GM23248 (cell line): Measurements from ENCODE around the gene WIZ.

Source experiments
- EZH2 ChIP-seq: fragments of 200-600 bp; sonication (generic); IDR thresholded peaks from 2 replicates; pipeline ENCODE4 v1.6.1; 2018; ENCODE audit warnings: antibody characterized with exemption, mild to moderate bottlenecking; ENCODE audit not compliant: insufficient read depth, poor library complexity, severe bottlenecking
- EZH2phosphoT487 ChIP-seq: fragments of 200-600 bp; sonication (generic); IDR thresholded peaks from 2 replicates; pipeline ENCODE4 v1.6.1; 2018; ENCODE audit warnings: antibody characterized with exemption, moderate library complexity, mild to moderate bottlenecking, low read depth; ENCODE audit not compliant: insufficient read depth

DNA sequence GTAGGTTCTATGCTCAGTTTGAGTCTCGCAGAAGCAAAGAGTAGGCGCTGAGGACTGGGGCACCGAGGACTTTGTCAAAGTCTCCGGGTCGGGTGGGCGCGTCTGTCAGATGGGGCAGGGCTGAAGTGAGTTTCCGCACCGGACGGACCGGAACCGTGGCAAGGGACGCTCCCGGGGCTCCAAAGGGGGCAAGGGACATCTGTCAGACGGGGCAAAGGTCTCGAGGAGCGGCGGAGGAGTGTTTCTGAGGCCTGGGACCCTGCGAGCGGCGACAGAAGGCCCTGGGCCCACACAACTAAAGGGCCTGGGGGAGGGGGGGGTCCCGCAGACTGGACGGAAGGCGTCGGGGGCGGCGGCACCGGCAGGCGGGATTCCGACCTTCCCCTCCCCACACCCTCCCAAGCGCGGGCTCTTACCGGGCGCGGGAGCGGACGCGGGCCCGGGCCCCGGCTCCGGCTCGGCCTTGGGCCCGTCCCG lies 17.7 kb downstream of the WIZ start:
- no peak for TF ChIP-seq EZH2
- TF ChIP-seq EZH2phosphoT487: no peak
